GM12873 (cell line): ENCODE data around the gene MSX2.

Source experiments
- TF ChIP-seq, protein P1 (sequence below): IDR thresholded peaks from 2 replicates; pipeline ENCODE4 v1.5.1; 2012; ENCODE audit warnings: low read depth, mild to moderate bottlenecking, moderate library complexity, low read length, control low read depth; ENCODE audit not compliant: insufficient read depth; ENCODE audit errors: missing control alignments

Gene MSX2

DNA sequence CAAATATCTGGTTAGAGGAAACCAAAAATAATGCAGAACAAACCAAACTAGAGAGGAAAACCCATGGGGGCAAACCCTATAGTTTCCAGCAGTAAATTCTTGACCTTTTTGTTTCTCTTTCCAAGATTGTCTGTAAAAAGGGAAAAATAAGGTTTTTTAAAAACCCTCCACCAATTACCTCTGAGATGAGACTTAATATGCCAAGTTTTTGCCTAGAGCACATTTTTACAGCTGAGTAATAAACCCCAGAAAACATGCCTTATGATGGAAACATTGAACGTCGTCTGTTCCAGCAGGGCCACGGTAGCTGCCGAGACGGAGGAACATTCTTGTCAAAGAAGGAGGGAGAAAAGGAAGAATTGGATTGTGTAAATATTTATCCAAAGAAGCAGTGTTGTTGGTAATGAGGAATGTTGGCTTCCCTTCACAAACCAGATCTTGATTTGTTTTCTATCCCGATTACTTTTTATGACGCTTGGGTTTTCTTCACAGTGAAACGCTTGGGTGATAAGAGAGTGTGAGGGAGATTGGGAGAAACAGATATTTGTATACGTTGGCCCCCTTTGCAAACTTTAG lies 17.3 kb upstream of the MSX2 start:
- TF ChIP-seq, protein P1, sequence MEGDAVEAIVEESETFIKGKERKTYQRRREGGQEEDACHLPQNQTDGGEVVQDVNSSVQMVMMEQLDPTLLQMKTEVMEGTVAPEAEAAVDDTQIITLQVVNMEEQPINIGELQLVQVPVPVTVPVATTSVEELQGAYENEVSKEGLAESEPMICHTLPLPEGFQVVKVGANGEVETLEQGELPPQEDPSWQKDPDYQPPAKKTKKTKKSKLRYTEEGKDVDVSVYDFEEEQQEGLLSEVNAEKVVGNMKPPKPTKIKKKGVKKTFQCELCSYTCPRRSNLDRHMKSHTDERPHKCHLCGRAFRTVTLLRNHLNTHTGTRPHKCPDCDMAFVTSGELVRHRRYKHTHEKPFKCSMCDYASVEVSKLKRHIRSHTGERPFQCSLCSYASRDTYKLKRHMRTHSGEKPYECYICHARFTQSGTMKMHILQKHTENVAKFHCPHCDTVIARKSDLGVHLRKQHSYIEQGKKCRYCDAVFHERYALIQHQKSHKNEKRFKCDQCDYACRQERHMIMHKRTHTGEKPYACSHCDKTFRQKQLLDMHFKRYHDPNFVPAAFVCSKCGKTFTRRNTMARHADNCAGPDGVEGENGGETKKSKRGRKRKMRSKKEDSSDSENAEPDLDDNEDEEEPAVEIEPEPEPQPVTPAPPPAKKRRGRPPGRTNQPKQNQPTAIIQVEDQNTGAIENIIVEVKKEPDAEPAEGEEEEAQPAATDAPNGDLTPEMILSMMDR = no peak

DNA sequence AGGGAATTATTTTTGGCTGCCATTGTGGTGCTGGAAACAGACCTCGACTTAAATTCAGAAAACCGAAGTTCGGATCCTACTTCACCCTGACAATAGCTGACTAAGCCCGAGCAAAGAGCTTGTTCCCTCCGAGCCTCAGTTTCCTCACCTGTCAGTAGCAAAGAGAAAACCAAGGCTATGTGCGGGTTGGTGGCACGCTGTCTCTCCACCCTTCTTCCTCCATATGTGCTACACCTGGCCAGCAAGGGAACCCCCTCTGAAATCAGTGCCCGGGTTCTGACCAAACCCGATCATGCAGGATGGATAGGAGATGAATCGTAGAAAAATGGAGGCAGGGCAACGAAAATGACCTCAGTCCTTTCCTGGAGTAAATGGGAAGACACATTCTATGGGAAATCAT lies 16.7 kb upstream of the MSX2 start:
- TF ChIP-seq, protein P1 = no peak

DNA sequence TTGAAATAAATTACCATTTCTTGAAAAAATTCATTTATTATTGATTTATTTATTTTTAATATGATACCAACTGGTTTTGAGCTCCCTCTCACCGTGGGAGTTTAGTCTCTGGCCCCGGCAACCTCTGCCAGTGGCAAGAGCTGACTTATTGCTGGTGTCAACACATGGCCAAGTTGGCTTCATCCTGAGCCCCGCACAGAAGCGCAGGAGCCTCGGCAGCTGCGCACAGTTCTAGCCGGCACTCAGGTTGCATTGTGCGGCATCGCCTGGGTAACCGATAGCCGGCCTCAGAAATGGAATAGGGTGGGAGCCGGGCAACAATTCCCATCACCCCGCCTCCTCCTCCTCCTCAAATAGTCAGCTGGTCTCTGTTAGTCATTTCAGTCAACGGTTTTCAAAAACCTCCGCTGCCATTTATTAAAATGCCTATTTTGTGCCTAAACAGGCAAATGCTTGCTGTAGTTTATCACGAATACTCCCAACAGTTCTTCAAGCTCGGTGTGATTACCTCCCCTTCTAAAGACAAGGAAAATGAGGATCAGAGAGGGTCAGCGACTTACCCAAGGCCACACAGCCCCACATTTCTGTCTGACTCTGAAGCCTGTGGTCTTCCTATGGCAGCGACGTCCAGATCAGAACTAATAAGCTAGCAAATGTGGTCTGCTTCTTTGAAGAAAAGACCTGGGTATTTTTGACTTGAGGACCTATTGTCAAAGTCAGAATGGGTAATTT lies 15.7 kb upstream of the MSX2 start:
- TF ChIP-seq, protein P1 = no peak

DNA sequence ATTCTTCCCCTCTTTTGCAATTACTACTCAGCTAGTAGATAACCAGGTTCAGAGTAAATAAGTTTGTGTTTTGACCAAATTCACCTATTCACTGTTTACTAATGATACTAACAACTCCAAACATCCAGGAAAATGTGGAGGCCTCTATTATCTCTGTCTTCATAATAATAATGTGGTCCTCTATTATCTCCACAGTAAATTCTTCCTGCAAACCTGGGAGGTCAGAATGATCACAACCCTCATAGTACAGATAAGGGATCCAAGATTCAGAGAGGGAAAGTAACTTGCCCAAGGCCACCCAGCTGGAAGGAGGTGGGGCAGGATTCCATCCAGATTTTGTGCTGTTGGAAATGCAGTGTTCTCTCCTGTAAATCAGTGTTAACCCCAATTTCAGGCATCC lies 9.6 kb upstream of the MSX2 start:
- TF ChIP-seq, protein P1 = no peak

DNA sequence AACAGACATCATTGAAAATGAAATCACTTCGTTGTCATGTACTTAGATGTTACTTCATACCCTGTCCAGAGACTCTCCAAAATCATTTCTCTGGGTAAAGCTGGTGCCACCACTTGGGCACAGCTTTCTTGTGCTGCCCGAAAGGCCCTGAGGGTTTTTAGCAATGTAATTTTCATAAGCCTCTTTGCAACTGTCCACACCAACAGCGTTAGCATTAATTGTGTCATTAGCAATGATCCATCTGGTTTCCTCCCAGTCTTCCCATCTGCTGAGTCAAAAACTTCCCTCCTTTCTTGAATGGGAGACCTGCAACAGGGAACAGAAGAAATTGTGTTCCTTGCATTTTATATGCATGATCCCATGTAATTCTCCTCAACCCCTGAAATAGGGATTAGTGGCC lies 8.6 kb upstream of the MSX2 start:
- TF ChIP-seq, protein P1 = no peak

DNA sequence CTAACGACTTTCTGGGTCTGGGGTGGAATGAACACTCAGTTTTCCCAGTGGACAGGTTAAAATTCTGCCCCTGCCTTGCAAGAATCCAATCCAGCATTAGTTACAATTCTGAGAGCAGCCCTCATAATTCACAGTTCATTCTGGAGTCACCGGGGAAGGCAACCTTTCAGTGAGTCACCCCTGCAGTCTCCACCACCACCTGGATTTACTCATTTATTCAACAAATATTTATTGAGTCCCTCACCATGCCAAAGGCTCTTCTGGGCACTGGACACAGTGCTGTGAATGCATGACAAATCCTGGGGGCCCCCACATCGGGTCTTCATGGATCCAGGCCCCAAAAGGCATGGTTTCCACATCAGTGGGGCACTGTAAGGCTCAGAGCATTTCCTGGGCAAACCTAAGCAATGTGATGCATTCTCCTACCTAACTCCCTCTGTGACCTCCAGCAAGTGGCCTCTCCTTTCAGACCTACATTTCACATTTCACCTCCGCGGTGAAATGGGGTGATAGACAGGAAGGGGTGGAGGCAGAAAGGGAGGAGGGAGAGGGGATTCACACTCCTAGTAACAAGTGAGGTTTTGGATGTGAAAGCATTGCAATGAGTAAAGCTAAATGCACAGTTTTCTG lies 6.4 kb upstream of the MSX2 start:
- TF ChIP-seq, protein P1 = no peak

DNA sequence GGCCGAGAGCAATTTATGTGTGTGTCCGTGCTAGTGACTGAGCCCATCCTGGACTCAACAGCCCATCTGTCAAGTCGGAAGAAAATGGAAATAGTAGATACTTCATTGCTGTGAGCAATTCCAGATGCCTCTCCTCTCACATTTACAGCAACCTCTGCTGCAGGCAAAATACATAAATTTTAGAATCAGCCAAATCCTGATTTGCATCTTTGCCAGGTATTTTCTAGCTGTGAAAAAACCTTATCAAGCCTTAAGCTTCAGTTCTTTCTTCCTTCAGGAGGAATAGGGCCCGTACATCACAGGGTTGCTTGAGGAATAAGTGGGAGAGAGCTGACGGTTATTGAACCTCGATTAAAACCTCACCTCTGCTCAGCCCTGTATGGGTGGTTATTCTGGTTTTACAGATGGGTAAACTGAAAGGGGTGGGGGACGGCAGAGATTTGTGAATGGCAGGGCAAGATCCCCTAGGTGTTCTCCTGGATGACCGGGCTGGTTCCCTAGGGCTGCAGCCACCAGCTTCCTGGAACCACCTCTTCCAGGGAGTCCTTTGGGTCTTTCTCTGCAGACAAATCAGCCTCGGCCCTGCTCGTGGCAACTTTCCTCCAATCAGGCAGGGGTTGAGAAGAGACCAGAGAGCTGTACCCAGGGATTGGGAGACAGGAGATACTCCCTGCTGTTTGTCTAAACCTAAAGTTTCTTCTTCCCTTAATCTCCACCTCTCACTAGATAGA lies 5.3 kb upstream of the MSX2 start:
- TF ChIP-seq, protein P1 = no peak
